ENCODE data around the gene LTBP2. TPM values are rescaled to one million over a fixed set of nuclear protein-coding genes. Genes with fewer than 3 reads are reported as not detected.

LTBP2 gene
- total RNA-seq, 2 experiments from 2014 or later: 0.04 to 0.05 TPM

DNA sequence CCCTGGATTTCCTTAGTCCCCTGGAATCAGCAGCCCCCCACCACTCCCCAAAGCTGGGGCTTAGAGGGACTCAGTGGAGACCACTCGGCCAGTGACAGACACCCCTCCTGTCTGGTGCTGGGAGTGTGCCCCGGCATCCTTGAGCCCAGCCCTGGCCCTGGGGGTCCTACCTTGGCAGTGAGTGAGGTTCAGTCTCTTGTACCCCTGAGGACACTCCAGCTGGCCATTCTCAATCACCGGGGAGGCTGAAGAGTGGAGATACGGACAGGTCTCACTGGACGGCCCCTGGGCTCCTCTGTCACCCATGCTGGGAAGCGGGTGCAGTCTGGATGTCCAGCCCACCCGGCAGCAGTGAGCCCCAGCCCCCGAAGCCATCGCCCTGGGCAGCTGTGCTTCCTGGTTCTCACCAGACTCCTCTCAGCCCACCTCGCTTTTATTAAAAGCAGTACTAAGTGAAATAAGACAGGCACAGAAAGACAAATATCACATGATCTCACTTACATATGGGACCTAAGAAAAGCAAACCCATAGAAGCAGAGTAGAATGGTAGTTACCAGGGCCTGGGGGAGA lies 76.2 kb downstream of the LTBP2 start:
- ATAC-seq: no peak
- H3K9me3 Mint-ChIP-seq: no peaks in the 10 kb centered on the region
- H3K27me3 Mint-ChIP-seq: no peaks in the 10 kb centered on the region
- POLR2A ChIA-PET: no interaction called here
- H3K4me1 Mint-ChIP-seq (ENCODE audit: low read depth): peaks cover 2% of the 10 kb centered on the region
- no peak for DNase-seq
- CTCF ChIA-PET: no interaction called here
- TF ChIP-seq CTCF (IDR thresholded peaks at IDR 0.05): no peak
- no peaks in the 10 kb centered on the region for H3K36me3 Mint-ChIP-seq (ENCODE audit: low read depth)
- H3K4me3 Mint-ChIP-seq: no peak overlapping the region
- H3K27ac Mint-ChIP-seq: no peak overlapping the region
- intact Hi-C loops (cut with micrococcal nuclease): no loop called here

DNA sequence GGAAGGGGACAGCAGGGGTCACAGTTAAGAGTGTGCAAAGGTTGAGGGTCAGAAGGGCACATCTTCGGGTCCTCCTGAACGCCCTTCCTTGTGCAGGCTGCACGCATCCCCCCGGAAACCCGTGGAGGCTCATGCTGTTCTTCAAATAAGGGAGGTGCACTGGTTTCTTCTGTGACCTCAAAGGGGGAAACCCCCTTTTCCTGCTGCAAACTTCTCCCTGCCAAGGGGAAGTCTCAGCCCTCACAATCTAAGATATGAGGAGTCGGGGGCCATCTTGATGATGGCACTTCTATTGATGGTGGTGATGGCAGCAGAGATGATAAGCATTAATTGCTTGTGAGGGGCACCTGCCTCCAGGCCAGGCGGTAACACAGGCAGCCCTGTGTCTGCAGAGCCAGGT lies 78.5 kb downstream of the LTBP2 start:
- POLR2A ChIA-PET: no interaction called here

GRCh38 chr14:74532246-74532645 lies 79.8 kb downstream of the LTBP2 start:
- intact Hi-C loops (cut with micrococcal nuclease): no loop called here
- Mint-ChIP-seq H3K36me3 (ENCODE audit: low read depth) (no peaks in the 10 kb centered on the region), H3K4me3 (no peak overlapping the region), H3K9me3 (no peaks in the 10 kb centered on the region), H3K27me3 (no peaks in the 10 kb centered on the region), H3K4me1 (ENCODE audit: low read depth) (peaks cover 2% of the 10 kb centered on the region), H3K27ac (no peak overlapping the region)
- ChIA-PET POLR2A (no interaction called here), CTCF (no interaction called here)
- no peak for TF ChIP-seq CTCF (IDR thresholded peaks at IDR 0.05)
- no peak for DNase-seq
- ATAC-seq: no peak

More for the DNA sequence above, 78.5 kb downstream of the LTBP2 start:
- Mint-ChIP-seq H3K36me3 (ENCODE audit: low read depth) (no peaks in the 10 kb centered on the region), H3K27ac (no peak overlapping the region), H3K4me1 (ENCODE audit: low read depth) (peaks cover 2% of the 10 kb centered on the region), H3K27me3 (no peaks in the 10 kb centered on the region), H3K9me3 (no peaks in the 10 kb centered on the region), H3K4me3 (no peak overlapping the region)
- CTCF ChIA-PET: no interaction called here
- no peak for TF ChIP-seq CTCF (IDR thresholded peaks at IDR 0.05)
- ATAC-seq (no peak), DNase-seq (no peak)
- intact Hi-C loops (cut with micrococcal nuclease): no loop called here

- ATAC-seq: peak; percentile 34
- ChIA-PET POLR2A (no interaction called here), CTCF (no interaction called here)
- intact Hi-C loops (cut with micrococcal nuclease): no loop called here
- H3K36me3 Mint-ChIP-seq (ENCODE audit: low read depth): no peaks in the 10 kb centered on the region
- no peak for TF ChIP-seq CTCF (IDR thresholded peaks at IDR 0.05)
- no peaks in the 10 kb centered on the region for H3K9me3 Mint-ChIP-seq
- H3K27me3 Mint-ChIP-seq: no peaks in the 10 kb centered on the region
- no peak overlapping the region for H3K4me3 Mint-ChIP-seq
- H3K4me1 Mint-ChIP-seq (ENCODE audit: low read depth): peaks cover 2% of the 10 kb centered on the region
- DNase-seq: peak; percentile 13
- no peak overlapping the region for H3K27ac Mint-ChIP-seq
These were observed 80.6 kb downstream of the LTBP2 start for GRCh38 chr14:74531467-74531866.

- Mint-ChIP-seq H3K4me3 (no peak overlapping the region), H3K27ac (no peak overlapping the region), H3K27me3 (no peaks in the 10 kb centered on the region), H3K9me3 (no peaks in the 10 kb centered on the region), H3K36me3 (ENCODE audit: low read depth) (no peaks in the 10 kb centered on the region), H3K4me1 (ENCODE audit: low read depth) (peaks cover 2% of the 10 kb centered on the region)
- no peak for DNase-seq
- no peak for TF ChIP-seq CTCF (IDR thresholded peaks at IDR 0.05)
- ATAC-seq: no peak
- intact Hi-C loops (cut with micrococcal nuclease): no loop called here
- CTCF ChIA-PET: no interaction called here
- POLR2A ChIA-PET: no interaction called here
These were observed 81.0 kb downstream of the LTBP2 start for GRCh38 chr14:74531006-74531405.
